ENCODE data around the gene SNX3.

SNX3 gene

GRCh38 chr6:108170332-108171290 is 90.2 kb downstream of the SNX3 start:
- no peaks in the 10 kb centered on the region for H3K36me3 Mint-ChIP-seq (ENCODE audit: low read depth)

DNA sequence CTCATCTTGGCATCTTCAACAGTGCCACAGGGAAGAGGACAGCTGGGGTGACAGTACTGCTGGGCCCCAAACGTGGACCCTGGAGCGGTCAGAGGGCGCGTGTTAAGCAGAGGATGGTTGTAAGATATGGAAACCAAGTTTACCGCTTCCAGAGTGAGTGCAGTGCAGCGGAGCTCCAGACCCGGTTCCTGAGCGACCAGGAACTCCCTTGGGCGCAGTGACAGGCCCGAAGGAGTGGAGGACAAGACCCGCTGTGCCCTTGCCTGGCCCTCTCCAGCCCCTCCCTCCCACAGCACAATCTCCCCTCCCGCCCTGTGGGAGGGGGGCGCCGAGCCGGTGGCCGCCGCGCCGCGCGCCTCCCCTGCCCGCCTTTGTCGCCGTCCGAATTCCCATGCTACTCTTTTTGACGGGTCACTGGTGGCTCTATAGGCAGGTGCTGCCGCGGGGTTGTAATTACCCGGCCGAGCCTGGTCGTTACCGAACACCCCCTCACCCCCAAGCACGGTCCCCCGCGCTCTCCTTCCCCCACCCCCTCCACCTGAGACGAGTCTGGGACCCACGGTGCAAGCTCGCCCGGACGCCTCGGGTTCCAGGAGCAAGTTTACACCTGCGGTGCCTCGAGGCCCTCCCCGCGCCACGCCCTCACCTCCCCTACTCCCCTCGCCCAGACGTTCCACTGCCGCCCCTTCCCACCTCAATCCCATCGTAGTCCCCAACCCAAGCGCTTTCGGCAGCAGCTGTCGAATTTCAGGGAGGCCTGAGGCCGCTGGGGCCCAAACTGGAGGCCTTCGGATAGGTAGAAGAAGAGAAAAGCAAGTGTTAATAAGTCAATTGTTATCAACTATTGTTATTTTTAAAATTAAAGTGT is 91.1 kb downstream of the SNX3 start:
- Mint-ChIP-seq H3K4me3 (no peak overlapping the region), H3K27ac (no peak overlapping the region), H3K36me3 (ENCODE audit: low read depth) (no peaks in the 10 kb centered on the region), H3K4me1 (peaks cover 26% of the 10 kb centered on the region), H3K9me3 (peaks cover 4% of the 10 kb centered on the region), H3K27me3 (ENCODE audit: low read depth, poor library complexity) (peaks cover 100% of the 10 kb centered on the region)
- peak; percentile 18 for DNase-seq
- TF ChIP-seq, protein P1, sequence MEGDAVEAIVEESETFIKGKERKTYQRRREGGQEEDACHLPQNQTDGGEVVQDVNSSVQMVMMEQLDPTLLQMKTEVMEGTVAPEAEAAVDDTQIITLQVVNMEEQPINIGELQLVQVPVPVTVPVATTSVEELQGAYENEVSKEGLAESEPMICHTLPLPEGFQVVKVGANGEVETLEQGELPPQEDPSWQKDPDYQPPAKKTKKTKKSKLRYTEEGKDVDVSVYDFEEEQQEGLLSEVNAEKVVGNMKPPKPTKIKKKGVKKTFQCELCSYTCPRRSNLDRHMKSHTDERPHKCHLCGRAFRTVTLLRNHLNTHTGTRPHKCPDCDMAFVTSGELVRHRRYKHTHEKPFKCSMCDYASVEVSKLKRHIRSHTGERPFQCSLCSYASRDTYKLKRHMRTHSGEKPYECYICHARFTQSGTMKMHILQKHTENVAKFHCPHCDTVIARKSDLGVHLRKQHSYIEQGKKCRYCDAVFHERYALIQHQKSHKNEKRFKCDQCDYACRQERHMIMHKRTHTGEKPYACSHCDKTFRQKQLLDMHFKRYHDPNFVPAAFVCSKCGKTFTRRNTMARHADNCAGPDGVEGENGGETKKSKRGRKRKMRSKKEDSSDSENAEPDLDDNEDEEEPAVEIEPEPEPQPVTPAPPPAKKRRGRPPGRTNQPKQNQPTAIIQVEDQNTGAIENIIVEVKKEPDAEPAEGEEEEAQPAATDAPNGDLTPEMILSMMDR (IDR thresholded peaks at IDR 0.05): no peak

More at GRCh38 chr6:108170332-108171290, 90.2 kb downstream of the SNX3 start:
- Mint-ChIP-seq H3K27ac (no peak overlapping the region), H3K4me3 (no peak overlapping the region), H3K27me3 (ENCODE audit: low read depth, poor library complexity) (peaks cover 100% of the 10 kb centered on the region), H3K4me1 (peaks cover 20% of the 10 kb centered on the region), H3K9me3 (peaks cover 4% of the 10 kb centered on the region)
- DNase-seq: no peak
- TF ChIP-seq, protein P1 (IDR thresholded peaks at IDR 0.05): no peak

DNA sequence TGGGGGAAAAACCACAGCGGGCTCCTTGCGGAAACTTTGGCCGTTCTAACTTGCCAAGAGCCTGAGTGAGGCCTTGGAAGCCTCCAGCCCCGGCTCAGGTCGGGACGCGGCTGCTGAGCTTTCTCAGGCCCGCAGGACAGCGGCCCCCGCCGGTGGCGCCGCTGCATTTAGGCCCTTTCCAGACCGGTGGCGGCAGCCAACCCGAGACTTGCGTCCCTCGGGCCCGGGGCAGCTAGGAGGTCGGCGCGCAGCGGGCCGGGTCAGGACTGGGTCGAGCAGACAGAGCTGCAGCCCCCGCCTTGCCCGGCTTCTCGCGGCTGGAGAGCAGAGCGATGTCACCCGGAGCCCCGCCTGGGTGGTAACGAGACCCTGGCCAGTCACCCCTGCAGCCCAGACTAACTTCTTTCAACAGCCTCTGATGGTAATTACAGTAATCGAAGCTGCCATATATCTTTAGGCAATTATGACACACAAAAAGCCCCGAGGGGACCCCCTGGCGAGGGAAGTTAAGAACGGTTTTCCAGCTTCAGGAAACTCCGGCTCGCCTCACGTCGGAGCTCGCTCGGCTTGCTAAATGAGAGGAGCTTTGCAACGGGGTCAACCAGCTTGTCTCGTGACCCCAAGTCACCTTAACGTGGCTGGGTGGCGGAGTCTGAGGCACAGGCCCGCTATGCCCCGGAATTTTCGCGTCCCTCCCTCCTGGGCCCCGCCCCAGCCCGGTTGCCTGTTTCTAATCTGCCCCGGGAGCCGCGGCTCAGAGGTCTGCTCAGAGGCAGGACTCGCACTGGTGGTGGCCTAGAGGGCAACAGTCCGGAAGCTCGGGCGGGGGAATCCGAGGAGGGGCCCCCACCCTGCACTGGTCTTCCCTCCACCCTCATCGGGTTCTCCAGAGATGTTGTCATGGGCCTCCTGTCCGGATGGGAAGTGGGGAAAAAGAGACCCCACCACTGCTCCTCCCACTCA is 92.1 kb downstream of the SNX3 start:
- no peaks in the 10 kb centered on the region for H3K36me3 Mint-ChIP-seq (ENCODE audit: low read depth)
- H3K4me1 Mint-ChIP-seq: peaks cover 28% of the 10 kb centered on the region
- H3K27ac Mint-ChIP-seq: no peak overlapping the region
- H3K27me3 Mint-ChIP-seq (ENCODE audit: low read depth, poor library complexity): peaks cover 100% of the 10 kb centered on the region
- H3K9me3 Mint-ChIP-seq: peaks cover under 1% of the 10 kb centered on the region
- DNase-seq: peak; percentile 70
- H3K4me3 Mint-ChIP-seq: no peak overlapping the region
- TF ChIP-seq, protein P1 (IDR thresholded peaks at IDR 0.05): peak; percentile 9

DNA sequence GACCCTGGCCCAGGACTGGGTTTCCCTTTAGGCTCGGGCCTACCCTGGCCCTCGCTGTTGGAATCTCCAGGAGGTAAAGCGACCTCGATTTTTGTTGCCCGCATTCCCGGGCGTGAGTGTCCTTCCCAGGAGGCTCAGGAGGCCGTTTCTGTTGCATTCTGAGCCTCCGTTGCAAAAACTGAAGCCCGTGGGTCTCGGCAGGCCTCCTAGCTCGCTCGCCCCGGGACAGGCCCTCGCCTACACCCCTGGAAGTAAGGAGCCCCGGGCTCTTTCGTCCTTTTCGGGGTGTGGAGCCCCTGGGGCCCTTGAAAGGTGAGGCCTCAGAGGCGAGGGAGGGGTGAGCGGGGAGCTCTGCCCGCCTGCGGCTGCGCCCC is 92.8 kb downstream of the SNX3 start:
- Mint-ChIP-seq H3K9me3 (no peaks in the 10 kb centered on the region), H3K27ac (no peak overlapping the region), H3K4me3 (no peak overlapping the region), H3K4me1 (peaks cover 30% of the 10 kb centered on the region), H3K27me3 (ENCODE audit: low read depth, poor library complexity) (peaks cover 100% of the 10 kb centered on the region), H3K36me3 (ENCODE audit: low read depth) (no peaks in the 10 kb centered on the region)
- DNase-seq: no peak
- TF ChIP-seq, protein P1 (IDR thresholded peaks at IDR 0.05): no peak

- Mint-ChIP-seq H3K36me3 (ENCODE audit: low read depth) (no peaks in the 10 kb centered on the region), H3K27ac (no peak overlapping the region), H3K4me3 (peak overlapping the region; percentile 54), H3K9me3 (no peaks in the 10 kb centered on the region), H3K27me3 (ENCODE audit: low read depth, poor library complexity) (peaks cover 100% of the 10 kb centered on the region), H3K4me1 (peaks cover 30% of the 10 kb centered on the region)
- peak; percentile 36 for DNase-seq
- TF ChIP-seq, protein P1 (IDR thresholded peaks at IDR 0.05): no peak
These were observed 93.3 kb downstream of the SNX3 start for GRCh38 chr6:108167449-108168089.

Measured in nephron progenitor cell (in vitro differentiated cells).